HG02642 (cell line): ENCODE data around the gene DYNLRB1.

ENCODE experiments used
- ATAC-seq: cut with Tn5 transposase; IDR thresholded peaks from one replicate; pipeline ENCODE4 v1.9.1; 2021; ENCODE audit warnings: mild to moderate bottlenecking; ENCODE audit not compliant: unreplicated experiment, poor library complexity

DYNLRB1 gene

GRCh38 chr20:34574426-34574825, 58.2 kb downstream of the DYNLRB1 start:
- no peak for ATAC-seq

- ATAC-seq = no peak
Observed at GRCh38 chr20:34574861-34575260, 58.6 kb downstream of the DYNLRB1 start.

- no peak for ATAC-seq
Observed at GRCh38 chr20:34575271-34575670, 59.0 kb downstream of the DYNLRB1 start.

GRCh38 chr20:34575756-34576155, 59.5 kb downstream of the DYNLRB1 start:
- ATAC-seq = no peak

- no peak for ATAC-seq
Observed at GRCh38 chr20:34577061-34577460, 60.8 kb downstream of the DYNLRB1 start.

GRCh38 chr20:34578025-34578424, 61.8 kb downstream of the DYNLRB1 start:
- ATAC-seq = no peak

- ATAC-seq = no peak
Observed at GRCh38 chr20:34578521-34578920, 62.3 kb downstream of the DYNLRB1 start.

- no peak for ATAC-seq
Observed at GRCh38 chr20:34579191-34579978, 63.2 kb downstream of the DYNLRB1 start.

- ATAC-seq = peak; percentile 53
Observed at GRCh38 chr20:34579979-34580940, 64.0 kb downstream of the DYNLRB1 start.

- ATAC-seq = peak; percentile 40
Observed at GRCh38 chr20:34581341-34582184, 65.3 kb downstream of the DYNLRB1 start.

- no peak for ATAC-seq
Observed at GRCh38 chr20:34582221-34582620, 66.0 kb downstream of the DYNLRB1 start.

- no peak for ATAC-seq
Observed at GRCh38 chr20:34582911-34583310, 66.7 kb downstream of the DYNLRB1 start.

- no peak for ATAC-seq
Observed at GRCh38 chr20:34583544-34583943, 67.3 kb downstream of the DYNLRB1 start.

GRCh38 chr20:34585019-34585418, 68.8 kb downstream of the DYNLRB1 start:
- ATAC-seq = no peak

- no peak for ATAC-seq
Observed at GRCh38 chr20:34586488-34587163, 70.4 kb downstream of the DYNLRB1 start.
